Measurements from ENCODE around the gene WWOX. TPM values are rescaled to one million over a fixed set of nuclear protein-coding genes. Genes with fewer than 3 reads are reported as not detected.

The WWOX gene
- total RNA-seq, 1 donor from 2014 or later = 9.5 TPM

- no peak for DNase-seq (ENCODE audit: low read depth in 2 of 2)
Observed at GRCh38 chr16:79055251-79055970, 956.0 kb downstream of the WWOX start.

GRCh38 chr16:79061181-79061580 is 961.7 kb downstream of the WWOX start:
- DNase-seq (ENCODE audit: low read depth in 2 of 2) = no peak

GRCh38 chr16:79062336-79062735 is 962.9 kb downstream of the WWOX start:
- DNase-seq (ENCODE audit: low read depth in 2 of 2) = no peak

- no peak for DNase-seq (ENCODE audit: low read depth in 2 of 2)
Observed at GRCh38 chr16:79062821-79063220, 963.4 kb downstream of the WWOX start.

GRCh38 chr16:79064256-79064972 is 965.0 kb downstream of the WWOX start:
- DNase-seq (ENCODE audit: low read depth in 2 of 2) = no peak

GRCh38 chr16:79066561-79066960 is 967.1 kb downstream of the WWOX start:
- DNase-seq (ENCODE audit: low read depth in 2 of 2) = no peak

- DNase-seq (ENCODE audit: low read depth in 2 of 2) = no peak
Observed at GRCh38 chr16:79067600-79067999, 968.1 kb downstream of the WWOX start.

- no peak for DNase-seq (ENCODE audit: low read depth in 2 of 2)
Observed at GRCh38 chr16:79069121-79069520, 969.7 kb downstream of the WWOX start.

- no peak for DNase-seq (ENCODE audit: low read depth in 2 of 2)
Observed at GRCh38 chr16:79069633-79070032, 970.2 kb downstream of the WWOX start.

- no peak for DNase-seq (ENCODE audit: low read depth in 2 of 2)
Observed at GRCh38 chr16:79071424-79071823, 972.0 kb downstream of the WWOX start.

- no peak for DNase-seq (ENCODE audit: low read depth in 2 of 2)
Observed at GRCh38 chr16:79072517-79072916, 973.1 kb downstream of the WWOX start.

GRCh38 chr16:79073566-79073965 is 974.1 kb downstream of the WWOX start:
- DNase-seq (ENCODE audit: low read depth in 2 of 2) = no peak

GRCh38 chr16:79074541-79074940 is 975.1 kb downstream of the WWOX start:
- no peak for DNase-seq (ENCODE audit: low read depth in 2 of 2)

- no peak for DNase-seq (ENCODE audit: low read depth in 2 of 2)
Observed at GRCh38 chr16:79074951-79075350, 975.5 kb downstream of the WWOX start.

GRCh38 chr16:79076047-79076767 is 976.8 kb downstream of the WWOX start:
- DNase-seq (ENCODE audit: low read depth in 2 of 2) = no peak

GRCh38 chr16:79077346-79077745 is 977.9 kb downstream of the WWOX start:
- DNase-seq (ENCODE audit: low read depth in 2 of 2) = no peak

- DNase-seq (ENCODE audit: low read depth in 2 of 2) = no peak
Observed at GRCh38 chr16:79079656-79080420, 980.4 kb downstream of the WWOX start.

GRCh38 chr16:79081297-79082066 is 982.0 kb downstream of the WWOX start:
- no peak for DNase-seq (ENCODE audit: low read depth in 2 of 2)

- DNase-seq (ENCODE audit: low read depth in 2 of 2) = no peak
Observed at GRCh38 chr16:79082970-79083369, 983.5 kb downstream of the WWOX start.

- no peak for DNase-seq (ENCODE audit: low read depth in 2 of 2)
Observed at GRCh38 chr16:79083508-79084299, 984.2 kb downstream of the WWOX start.
